HCT116 (cell line): ENCODE measurements around the gene NKAP.

Experiments
- CEBPB ChIP-seq: IDR thresholded peaks from 2 replicates; pipeline ENCODE4 v1.6.1; 2012; ENCODE audit warnings: low read depth
- EZH2 ChIP-seq: fragments of 200-600 bp; sonication (generic); IDR thresholded peaks from 2 replicates; pipeline ENCODE4 v1.6.1; 2017; ENCODE audit warnings: antibody characterized with exemption, mixed run types
- JUND ChIP-seq: IDR thresholded peaks from 2 replicates; pipeline ENCODE4 v1.6.1; 2012
- POLR2A ChIP-seq: IDR thresholded peaks from 2 replicates; pipeline ENCODE4 v1.7.0; 2011; ENCODE audit warnings: borderline replicate concordance; ENCODE audit not compliant: insufficient read depth, insufficient read length; ENCODE audit errors: extremely low read depth
- POLR2AphosphoS5 ChIP-seq: IDR thresholded peaks from 2 replicates; pipeline ENCODE4 v1.6.1; 2011; ENCODE audit warnings: mild to moderate bottlenecking, low read depth, low read length, moderate library complexity
- RAD21 ChIP-seq: IDR thresholded peaks from 2 replicates; pipeline ENCODE4 v1.6.1; 2012; ENCODE audit warnings: low read depth, mild to moderate bottlenecking
- SP1 ChIP-seq: IDR thresholded peaks from 2 replicates; pipeline ENCODE4 v1.6.1; 2012; ENCODE audit warnings: low read depth
- TCF7L2 ChIP-seq: IDR thresholded peaks from 2 replicates; pipeline ENCODE4 v1.7.0; 2011; ENCODE audit warnings: borderline replicate concordance, inconsistent platforms; ENCODE audit not compliant: insufficient read depth, insufficient read length; ENCODE audit errors: extremely low read depth
- ZFX ChIP-seq: fragments of 450-650 bp; IDR thresholded peaks from 2 replicates; pipeline ENCODE4 v1.6.1; 2017
- TF ChIP-seq, protein P1 (sequence below), 3 experiments: fragments of 200-600 bp in 1 of 3; sonication (generic) in 1 of 3; IDR thresholded peaks in 2 of 3; conservative IDR thresholded peaks in 1 of 3; 2 replicates each; pipeline ENCODE4 v1.5.1; 2012 to 2017; ENCODE audit warnings: low read depth in 2 of 3, low read length in 2 of 3, antibody characterized with exemption in 1 of 3, borderline replicate concordance in 1 of 3, control low read depth in 1 of 3, mild to moderate bottlenecking in 1 of 3, mixed read lengths in 1 of 3, mixed run types in 1 of 3, moderate library complexity in 1 of 3; ENCODE audit not compliant: insufficient read depth in 1 of 3
- TF ChIP-seq, protein P2 (sequence below): IDR thresholded peaks from 2 replicates; pipeline ENCODE4 v1.6.1; 2012; ENCODE audit warnings: low read depth
- TF ChIP-seq, protein P3 (sequence below): IDR thresholded peaks from 2 replicates; pipeline ENCODE4 v1.6.1; 2012
- TF ChIP-seq, protein P4 (sequence below): IDR thresholded peaks from 2 replicates; pipeline ENCODE4 v1.6.1; 2012

DNA sequence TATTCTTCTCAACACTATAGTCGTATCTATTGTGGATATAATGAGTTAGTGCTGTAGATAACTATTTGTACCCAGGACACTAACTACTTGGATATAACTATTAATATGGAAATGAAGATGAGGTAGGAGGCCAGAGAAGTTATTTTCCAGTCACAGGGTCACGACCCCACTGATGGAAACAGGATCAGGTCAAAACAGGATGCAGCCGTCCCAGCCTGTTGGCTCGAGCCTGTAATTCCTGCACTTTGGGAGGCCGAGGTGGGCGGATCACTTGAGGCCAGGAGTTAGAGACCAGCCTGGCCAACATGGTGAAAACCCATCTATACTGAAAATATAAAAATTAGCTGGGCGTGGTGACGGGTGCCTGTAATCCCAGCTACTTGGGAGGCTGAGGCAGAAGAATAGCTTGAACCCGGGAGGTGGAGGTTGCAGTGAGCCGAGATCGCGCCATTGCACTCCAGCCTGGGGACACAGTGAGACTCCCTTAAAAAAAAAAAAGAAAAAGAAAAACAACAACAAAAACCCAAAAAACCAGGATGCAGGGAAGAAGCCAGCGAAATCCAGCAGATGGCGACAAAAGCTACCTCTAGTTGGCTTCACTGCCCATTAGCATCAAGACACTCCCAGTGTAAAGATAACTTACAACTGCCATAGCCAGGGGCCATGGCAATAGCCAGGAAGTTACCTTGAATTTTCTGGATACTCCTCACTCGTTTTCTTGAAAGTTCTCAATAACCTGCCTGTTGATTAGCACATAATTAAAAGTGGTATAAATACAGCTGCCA lies 37.9 kb upstream of the NKAP start:
- TF ChIP-seq, protein P1, sequence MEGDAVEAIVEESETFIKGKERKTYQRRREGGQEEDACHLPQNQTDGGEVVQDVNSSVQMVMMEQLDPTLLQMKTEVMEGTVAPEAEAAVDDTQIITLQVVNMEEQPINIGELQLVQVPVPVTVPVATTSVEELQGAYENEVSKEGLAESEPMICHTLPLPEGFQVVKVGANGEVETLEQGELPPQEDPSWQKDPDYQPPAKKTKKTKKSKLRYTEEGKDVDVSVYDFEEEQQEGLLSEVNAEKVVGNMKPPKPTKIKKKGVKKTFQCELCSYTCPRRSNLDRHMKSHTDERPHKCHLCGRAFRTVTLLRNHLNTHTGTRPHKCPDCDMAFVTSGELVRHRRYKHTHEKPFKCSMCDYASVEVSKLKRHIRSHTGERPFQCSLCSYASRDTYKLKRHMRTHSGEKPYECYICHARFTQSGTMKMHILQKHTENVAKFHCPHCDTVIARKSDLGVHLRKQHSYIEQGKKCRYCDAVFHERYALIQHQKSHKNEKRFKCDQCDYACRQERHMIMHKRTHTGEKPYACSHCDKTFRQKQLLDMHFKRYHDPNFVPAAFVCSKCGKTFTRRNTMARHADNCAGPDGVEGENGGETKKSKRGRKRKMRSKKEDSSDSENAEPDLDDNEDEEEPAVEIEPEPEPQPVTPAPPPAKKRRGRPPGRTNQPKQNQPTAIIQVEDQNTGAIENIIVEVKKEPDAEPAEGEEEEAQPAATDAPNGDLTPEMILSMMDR (IDR thresholded peaks at IDR 0.05 in 2 of 3, conservative IDR thresholded peaks at IDR 0.05 in 1 of 3; ENCODE audit: borderline replicate concordance in 1 of 3, insufficient read depth in 1 of 3, low read depth in 2 of 3, low read length in 2 of 3), result peak; percentile 53 to 62 (median 56); a peak in 5 of 6 replicates
- no peak for TF ChIP-seq POLR2A
- TF ChIP-seq, protein P2, sequence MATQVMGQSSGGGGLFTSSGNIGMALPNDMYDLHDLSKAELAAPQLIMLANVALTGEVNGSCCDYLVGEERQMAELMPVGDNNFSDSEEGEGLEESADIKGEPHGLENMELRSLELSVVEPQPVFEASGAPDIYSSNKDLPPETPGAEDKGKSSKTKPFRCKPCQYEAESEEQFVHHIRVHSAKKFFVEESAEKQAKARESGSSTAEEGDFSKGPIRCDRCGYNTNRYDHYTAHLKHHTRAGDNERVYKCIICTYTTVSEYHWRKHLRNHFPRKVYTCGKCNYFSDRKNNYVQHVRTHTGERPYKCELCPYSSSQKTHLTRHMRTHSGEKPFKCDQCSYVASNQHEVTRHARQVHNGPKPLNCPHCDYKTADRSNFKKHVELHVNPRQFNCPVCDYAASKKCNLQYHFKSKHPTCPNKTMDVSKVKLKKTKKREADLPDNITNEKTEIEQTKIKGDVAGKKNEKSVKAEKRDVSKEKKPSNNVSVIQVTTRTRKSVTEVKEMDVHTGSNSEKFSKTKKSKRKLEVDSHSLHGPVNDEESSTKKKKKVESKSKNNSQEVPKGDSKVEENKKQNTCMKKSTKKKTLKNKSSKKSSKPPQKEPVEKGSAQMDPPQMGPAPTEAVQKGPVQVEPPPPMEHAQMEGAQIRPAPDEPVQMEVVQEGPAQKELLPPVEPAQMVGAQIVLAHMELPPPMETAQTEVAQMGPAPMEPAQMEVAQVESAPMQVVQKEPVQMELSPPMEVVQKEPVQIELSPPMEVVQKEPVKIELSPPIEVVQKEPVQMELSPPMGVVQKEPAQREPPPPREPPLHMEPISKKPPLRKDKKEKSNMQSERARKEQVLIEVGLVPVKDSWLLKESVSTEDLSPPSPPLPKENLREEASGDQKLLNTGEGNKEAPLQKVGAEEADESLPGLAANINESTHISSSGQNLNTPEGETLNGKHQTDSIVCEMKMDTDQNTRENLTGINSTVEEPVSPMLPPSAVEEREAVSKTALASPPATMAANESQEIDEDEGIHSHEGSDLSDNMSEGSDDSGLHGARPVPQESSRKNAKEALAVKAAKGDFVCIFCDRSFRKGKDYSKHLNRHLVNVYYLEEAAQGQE, result no peak
- TF ChIP-seq RAD21, result peak; percentile 64
- TF ChIP-seq CEBPB, result no peak
- no peak for TF ChIP-seq POLR2AphosphoS5
- TF ChIP-seq, protein P3, sequence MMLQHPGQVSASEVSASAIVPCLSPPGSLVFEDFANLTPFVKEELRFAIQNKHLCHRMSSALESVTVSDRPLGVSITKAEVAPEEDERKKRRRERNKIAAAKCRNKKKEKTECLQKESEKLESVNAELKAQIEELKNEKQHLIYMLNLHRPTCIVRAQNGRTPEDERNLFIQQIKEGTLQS, result no peak
- no peak for TF ChIP-seq TCF7L2
- TF ChIP-seq, protein P4, sequence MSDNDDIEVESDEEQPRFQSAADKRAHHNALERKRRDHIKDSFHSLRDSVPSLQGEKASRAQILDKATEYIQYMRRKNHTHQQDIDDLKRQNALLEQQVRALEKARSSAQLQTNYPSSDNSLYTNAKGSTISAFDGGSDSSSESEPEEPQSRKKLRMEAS, result no peak
- TF ChIP-seq ZFX, result no peak
- no peak for TF ChIP-seq EZH2
- TF ChIP-seq JUND, result no peak
- TF ChIP-seq SP1, result no peak
